ENCODE results near the gene TLE3.

DNA sequence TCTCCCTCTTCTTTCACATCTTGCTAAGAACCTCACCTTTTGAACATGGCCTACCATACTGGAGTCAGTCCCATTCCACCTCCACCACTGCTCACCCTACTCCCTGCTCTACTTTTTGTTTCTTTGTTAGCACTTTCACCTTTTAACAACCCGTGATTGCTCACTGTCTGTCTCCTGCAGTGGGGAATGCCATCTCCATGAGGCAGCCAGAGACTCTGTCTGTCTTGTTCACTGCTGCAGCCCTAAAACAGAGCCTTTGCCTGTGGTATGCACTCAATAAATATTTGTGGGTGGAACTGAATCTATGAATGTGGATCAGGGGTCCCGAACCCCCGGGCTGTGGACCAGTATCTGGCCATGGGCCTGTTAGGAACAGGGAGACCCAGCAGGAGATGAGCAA, 16.5 kb upstream of the TLE3 start:
- TF ChIP-seq, protein P1, sequence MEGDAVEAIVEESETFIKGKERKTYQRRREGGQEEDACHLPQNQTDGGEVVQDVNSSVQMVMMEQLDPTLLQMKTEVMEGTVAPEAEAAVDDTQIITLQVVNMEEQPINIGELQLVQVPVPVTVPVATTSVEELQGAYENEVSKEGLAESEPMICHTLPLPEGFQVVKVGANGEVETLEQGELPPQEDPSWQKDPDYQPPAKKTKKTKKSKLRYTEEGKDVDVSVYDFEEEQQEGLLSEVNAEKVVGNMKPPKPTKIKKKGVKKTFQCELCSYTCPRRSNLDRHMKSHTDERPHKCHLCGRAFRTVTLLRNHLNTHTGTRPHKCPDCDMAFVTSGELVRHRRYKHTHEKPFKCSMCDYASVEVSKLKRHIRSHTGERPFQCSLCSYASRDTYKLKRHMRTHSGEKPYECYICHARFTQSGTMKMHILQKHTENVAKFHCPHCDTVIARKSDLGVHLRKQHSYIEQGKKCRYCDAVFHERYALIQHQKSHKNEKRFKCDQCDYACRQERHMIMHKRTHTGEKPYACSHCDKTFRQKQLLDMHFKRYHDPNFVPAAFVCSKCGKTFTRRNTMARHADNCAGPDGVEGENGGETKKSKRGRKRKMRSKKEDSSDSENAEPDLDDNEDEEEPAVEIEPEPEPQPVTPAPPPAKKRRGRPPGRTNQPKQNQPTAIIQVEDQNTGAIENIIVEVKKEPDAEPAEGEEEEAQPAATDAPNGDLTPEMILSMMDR (conservative IDR thresholded peaks at IDR 0.05 in 1 of 2, IDR thresholded peaks at IDR 0.05 in 1 of 2; ENCODE audit: low read depth in 1 of 2, low read length in 2 of 2), result no peak
- TF ChIP-seq EZH2 (IDR thresholded peaks at IDR 0.05; ENCODE audit: low read length, missing control alignments), result no peak

Measured in fibroblast of lung (primary cell).